Gastrocnemius medialis (tissue), 4 donors: ENCODE data around the gene PDGFRA.

ENCODE experiments used
- POLR2A ChIP-seq, 2 donors: fragments of 450-650 bp; IDR thresholded peaks; one replicate each; pipeline ENCODE4 v1.6.1; 2017; ENCODE audit warnings: antibody characterized with exemption in 2 of 2, mild to moderate bottlenecking in 2 of 2, moderate library complexity in 2 of 2
- TF ChIP-seq, protein P1 (sequence below), 5 experiments: fragments of 450-650 bp in 3 of 5; fragments of 200-600 bp in 2 of 5; sonication (generic) in 2 of 5; IDR thresholded peaks in 4 of 5; conservative IDR thresholded peaks in 1 of 5; 1 replicate in 4 of 5; 2 replicates in 1 of 5; pipeline ENCODE4 v1.5.1; 2016 to 2019; ENCODE audit warnings: antibody characterized with exemption in 5 of 5, mild to moderate bottlenecking in 3 of 5, moderate library complexity in 3 of 5

DNA sequence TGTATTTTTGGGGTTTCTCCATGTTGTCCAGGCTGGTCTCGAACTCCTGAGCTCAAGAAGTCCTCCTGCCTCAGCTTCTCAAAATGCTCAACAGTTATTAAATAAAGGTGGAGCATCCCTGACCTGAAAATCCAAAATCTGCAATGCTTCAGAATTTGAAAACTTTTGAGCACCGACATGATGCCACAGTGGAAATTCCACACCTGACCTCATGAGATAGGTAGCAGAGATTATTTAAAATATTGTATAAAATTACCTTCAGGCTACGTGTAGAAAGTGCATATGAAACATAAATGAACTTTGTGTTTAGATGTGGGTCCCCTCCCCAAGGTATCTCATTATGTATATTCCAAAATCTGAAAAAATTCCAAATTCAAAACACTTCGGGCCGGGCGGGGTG is 42.7 kb upstream of the PDGFRA start:
- TF ChIP-seq, protein P1, sequence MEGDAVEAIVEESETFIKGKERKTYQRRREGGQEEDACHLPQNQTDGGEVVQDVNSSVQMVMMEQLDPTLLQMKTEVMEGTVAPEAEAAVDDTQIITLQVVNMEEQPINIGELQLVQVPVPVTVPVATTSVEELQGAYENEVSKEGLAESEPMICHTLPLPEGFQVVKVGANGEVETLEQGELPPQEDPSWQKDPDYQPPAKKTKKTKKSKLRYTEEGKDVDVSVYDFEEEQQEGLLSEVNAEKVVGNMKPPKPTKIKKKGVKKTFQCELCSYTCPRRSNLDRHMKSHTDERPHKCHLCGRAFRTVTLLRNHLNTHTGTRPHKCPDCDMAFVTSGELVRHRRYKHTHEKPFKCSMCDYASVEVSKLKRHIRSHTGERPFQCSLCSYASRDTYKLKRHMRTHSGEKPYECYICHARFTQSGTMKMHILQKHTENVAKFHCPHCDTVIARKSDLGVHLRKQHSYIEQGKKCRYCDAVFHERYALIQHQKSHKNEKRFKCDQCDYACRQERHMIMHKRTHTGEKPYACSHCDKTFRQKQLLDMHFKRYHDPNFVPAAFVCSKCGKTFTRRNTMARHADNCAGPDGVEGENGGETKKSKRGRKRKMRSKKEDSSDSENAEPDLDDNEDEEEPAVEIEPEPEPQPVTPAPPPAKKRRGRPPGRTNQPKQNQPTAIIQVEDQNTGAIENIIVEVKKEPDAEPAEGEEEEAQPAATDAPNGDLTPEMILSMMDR (IDR thresholded peaks at IDR 0.05 in 4 of 5, conservative IDR thresholded peaks at IDR 0.05 in 1 of 5) = no peak
- no peak for TF ChIP-seq POLR2A (IDR thresholded peaks at IDR 0.05)
